SHP77 treated with DMSO at 0.1 percent for 48 hours (cell line): Measurements from ENCODE around the gene DDX42.
"Not testable (repeated sequence)": the region's sequence is repeated elsewhere in the genome, so short reads cannot be mapped to it uniquely, and the experiment has no call there.

Experiments
- DNase-seq: peaks from one replicate; lab custom pipeline; 2025; lab: John Stamatoyannopoulos, UW

DDX42 gene

DNA sequence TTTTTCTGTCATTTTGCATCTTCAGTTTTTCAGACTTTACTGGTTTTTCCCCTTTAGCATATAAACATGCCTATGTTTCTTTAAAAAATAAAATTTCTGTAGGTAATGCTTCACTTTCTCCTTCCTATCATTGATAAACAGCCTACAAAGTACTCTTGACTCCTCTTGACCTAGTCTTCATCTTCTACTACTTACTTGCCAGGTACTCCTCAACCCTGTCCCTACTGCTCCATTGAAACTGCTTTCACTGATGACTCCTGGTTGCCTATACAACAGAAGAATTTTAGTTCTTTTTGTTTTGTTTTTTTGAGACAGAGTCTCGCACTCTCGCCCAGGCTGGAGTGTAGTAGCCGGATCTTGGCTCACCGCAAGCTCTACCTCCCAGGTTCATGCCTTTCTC, 7.0 kb downstream of the DDX42 start:
- no peak for DNase-seq

- no peak for DNase-seq
These were observed 9.6 kb downstream of the DDX42 start for GRCh38 chr17:63783522-63783921.

DNA sequence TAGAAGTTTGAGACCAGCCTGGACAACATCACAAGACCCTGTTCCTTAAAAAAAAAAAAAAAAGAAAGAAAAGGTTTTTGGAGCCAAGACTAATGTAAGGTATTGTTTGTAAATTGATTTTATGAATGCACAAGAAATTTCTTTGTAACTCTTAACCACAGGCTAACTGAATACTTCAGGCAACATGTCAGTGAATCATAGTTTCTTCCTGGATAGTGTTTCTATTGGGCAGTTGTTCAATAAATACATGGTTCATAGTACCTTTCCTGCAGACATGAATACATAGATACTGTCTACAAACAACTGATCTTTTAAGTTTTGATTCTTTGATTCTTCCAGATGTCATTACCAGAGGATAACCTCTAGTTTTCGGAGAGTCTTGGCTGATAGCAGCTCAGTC, 11.6 kb downstream of the DDX42 start:
- DNase-seq: no peak

GRCh38 chr17:63786117-63786516, 12.1 kb downstream of the DDX42 start:
- DNase-seq: no peak

DNA sequence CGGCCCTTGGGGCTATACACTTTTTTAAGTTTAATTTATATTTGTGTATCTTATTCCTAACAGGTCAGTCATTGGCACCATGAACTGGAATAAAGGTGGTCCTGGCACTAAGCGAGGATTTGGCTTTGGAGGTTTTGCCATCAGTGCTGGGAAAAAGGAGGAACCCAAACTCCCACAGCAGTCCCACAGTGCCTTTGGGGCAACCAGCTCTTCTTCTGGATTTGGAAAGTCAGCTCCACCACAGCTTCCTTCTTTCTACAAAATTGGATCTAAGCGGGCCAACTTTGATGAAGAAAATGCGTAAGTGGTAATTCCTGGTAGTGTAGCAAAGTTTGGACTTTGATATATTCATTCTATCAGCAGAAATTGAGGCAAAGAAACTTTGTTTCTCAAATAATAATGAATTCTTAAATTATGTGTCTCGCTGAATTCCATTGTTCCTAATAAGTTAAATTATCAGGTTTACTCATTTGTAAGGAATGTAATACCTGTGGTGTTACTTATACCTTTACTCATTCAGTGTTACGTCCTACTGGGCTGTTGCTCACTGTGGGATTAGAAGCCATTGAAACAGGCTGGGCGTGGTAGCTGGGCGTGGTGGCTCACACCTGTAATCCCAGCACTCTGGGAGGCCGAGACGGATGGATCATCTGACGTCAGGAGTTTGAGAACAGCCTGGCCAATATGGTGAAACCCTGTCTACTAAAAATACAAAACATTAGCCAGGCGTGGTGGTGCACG, 13.2 kb downstream of the DDX42 start:
- DNase-seq: no peak

DNA sequence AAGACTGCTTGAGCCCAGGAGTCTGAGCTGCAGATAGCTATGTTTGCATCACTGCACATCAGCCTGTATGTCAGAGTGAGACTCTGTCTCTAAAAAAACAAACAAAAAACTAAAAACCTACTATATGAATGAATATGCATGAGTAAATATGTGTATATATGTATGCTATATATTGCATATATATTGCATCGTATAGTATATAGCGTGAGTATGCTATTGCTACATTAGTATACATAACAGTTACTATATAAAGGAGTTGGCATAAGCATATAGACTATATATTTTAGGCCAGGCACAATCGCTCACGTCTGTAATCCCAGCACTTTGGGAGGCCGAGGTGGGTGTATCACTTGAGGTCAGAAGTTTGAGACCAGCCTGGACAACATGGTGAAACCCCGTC, 16.1 kb downstream of the DDX42 start:
- DNase-seq: no peak

DNA sequence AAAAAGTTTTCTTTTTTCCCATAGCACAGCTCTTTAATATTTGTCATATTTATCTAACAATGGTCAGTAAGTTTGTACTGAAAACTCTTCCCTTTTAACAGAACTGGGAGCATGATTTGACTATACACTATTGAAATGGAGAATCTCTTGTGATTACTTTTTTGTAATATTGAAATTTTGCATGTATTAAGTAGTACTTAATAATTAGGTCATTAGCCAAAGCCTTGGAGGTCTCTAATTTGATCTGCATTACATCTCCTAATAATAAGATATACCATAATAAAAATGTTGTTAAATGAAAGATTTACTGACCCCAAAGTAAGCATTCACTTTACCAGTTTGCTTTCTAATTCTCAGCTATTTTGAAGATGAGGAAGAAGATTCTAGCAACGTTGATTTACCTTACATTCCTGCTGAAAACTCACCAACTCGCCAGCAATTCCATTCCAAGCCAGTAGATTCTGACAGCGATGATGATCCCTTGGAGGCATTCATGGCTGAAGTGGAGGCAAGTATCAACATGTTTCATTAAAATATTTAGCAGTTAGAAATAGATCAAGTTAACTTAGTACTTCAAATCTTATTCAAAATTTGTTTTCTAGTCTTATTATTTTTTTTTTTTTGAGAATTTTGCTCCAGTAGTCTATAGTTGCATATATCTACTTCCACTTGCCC, 18.2 kb downstream of the DDX42 start:
- no peak for DNase-seq

- not testable (repeated sequence) for DNase-seq
These were observed 22.4 kb downstream of the DDX42 start for GRCh38 chr17:63796375-63796774.

DNA sequence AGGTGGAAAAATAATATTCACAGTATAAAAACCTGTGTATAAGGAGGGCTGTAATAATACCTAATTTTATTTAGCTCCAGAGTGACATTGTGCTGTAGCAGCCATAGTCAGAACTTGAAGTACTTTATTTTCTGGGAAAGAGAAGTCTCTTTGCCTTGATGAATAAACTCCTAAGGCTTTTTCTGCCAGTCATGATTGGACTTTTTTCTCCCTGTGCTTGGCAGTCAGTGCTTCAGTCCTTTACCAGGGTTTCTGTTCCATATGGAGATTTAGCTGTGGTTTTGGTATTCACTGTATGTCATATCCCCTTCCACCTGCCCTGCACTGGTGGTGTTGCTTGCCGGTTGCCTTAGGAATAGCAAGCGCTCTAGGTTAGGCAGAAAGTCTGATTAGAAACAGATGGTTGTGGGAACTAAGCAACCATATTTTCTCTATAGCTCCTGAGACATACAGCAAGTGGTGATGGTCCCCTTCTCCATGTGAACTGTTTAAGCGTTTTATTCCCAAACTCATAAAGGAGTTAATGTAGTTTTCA, 24.7 kb downstream of the DDX42 start:
- no peak for DNase-seq

- no peak for DNase-seq
These were observed 26.8 kb downstream of the DDX42 start for GRCh38 chr17:63800783-63801182.

- DNase-seq: no peak
These were observed 30.4 kb downstream of the DDX42 start for GRCh38 chr17:63804328-63804727.

GRCh38 chr17:63805591-63805990, 31.6 kb downstream of the DDX42 start:
- no peak for DNase-seq

DNA sequence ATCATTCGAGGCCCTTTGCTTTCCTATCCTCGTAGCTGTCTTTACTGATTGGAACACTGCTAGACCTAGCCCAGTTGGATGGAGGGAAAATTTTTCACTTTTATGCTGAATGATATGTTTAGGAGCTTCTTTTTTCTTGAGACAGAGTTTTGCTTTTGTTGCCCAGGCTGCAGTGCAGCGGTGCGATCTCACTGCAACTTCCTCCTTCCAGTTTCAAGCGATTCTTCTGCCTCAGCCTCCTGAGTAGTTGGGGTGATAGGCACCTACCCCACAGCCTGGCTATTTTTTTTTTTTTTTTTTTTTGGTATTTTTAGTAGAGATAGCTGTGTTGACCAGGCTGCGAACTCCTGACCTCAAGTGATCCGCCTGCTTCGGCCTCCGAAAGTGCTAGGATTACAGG, 36.0 kb downstream of the DDX42 start:
- DNase-seq: no peak

DNA sequence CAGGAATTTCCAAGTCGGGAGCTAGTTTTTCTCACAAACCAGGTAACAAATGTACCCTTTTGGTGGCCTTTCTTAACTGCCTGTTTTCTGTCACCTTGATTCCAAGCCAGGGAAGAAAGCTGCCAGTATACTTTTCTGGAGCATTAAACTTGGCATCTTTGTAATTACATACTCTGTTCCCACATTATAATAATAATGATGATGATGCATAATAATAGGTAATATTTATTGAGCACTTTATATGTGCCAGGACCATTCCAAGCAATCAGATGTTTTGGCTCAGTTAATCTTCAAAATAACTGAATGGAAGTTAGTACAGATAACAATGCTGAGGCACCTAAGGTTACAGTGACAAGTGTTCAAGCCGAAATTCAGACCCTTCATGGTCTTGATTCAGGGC, 42.2 kb downstream of the DDX42 start:
- no peak for DNase-seq

- DNase-seq: no peak
These were observed 42.7 kb downstream of the DDX42 start for GRCh38 chr17:63816669-63817068.

DNA sequence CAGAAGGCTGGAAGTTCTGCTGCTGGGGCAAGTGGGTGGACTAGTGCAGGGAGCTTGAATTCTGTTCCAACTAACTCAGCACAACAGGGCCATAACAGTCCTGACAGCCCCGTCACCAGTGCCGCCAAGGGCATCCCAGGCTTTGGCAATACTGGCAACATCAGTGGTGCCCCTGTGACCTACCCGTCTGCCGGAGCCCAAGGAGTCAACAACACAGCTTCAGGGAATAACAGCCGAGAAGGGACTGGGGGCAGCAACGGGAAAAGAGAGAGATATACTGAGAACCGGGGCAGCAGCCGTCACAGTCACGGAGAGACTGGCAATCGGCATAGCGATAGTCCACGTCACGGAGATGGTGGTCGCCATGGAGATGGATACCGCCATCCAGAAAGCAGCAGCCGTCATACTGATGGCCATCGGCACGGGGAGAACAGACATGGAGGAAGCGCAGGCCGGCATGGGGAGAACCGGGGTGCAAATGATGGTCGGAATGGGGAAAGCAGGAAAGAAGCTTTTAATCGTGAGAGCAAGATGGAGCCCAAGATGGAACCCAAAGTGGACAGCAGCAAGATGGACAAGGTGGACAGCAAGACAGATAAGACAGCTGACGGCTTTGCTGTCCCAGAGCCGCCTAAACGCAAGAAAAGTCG, 43.9 kb downstream of the DDX42 start:
- DNase-seq: no peak

GRCh38 chr17:63819131-63819530, 45.2 kb downstream of the DDX42 start:
- DNase-seq: no peak

DNA sequence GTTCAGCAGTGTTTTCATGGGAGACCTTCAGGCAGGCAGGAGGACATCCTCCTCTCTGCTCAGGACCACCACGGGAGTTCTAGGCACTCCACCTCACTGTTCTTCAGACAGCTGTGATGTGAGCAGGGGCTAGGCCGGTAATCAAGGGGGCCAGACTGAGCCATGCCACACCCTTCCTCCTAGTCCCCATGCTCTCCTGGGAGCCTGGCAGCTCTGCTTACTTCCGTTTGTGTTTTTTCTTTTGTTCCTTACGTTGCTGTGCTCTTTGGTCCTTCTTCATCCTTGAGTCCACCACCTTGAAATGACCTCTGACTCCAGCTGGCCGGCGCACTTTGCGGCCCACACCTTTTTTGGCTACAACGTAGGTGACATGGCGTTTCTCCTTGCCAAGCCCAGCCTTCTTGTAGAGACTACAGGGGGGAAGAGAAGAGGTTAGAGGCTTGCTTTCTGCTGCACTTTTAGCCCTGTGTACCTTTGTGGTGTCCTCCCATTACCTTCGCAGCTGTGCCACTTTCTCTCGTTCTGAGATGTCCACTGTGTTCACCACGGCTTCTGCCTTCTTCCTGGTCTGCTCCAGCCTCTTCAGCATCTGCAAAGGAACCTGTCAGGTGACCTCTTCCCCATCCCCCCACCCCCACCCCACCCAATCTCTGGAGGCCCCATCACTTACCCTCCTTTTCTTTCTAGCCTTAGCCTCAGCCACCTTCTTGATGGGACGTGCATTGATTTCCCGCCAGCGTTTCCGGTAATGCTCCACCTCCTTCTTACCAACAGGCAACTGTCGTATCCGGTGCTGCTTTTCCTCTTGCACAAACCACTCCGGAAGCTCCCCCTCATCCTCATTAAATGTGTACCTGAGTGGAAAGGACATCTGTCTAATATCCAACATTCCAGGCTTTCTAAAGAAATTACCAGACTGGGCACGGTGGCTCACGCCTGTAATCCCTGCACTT, 45.9 kb downstream of the DDX42 start:
- no peak for DNase-seq

DNA sequence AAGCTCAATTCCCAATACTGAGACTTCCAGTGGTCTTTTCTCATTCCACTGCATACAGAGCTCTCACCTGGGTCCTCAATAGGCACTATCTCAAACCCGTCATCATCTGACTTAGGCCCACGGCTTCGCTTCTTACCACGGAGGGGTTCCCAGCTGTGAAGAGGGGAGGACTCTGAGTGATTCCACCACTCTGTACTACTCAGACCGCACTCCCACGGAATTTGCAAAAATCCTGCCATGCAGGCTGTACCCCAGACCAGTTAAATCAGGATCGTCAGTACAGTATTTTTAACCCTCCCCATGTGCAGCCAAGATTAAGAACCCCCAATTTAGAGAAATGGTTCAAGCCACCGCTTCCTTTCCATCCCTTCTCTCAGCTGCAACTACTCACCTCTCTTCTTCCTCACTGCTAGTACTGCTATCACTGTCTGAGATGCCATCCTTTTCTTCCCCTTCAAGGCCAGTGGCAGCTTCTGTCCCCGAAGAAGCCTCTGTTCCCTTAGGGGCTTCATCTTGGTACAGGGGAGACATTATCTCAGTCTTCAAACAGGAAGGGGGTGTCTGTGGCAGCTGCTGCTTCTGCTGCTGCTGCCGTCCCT, 47.1 kb downstream of the DDX42 start:
- no peak for DNase-seq

DNA sequence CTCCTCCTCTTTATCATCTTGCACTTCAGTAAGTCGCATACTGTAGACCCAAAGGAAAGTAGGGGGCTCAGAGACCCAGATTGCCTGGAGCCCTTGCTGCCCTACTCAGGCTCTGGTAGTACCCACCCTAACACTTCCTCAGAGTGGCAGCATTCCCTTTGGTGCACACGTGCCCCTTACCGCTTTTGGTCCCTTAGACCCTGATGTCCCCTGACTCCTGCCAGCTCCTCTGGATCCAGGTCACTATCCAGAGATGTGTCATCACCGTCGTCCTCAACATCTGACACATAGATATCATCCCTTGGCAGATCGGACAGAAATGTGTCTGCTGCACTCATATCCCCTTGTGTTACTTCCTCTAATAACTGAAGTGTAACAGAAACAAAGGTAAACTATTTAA, 47.8 kb downstream of the DDX42 start:
- DNase-seq: no peak

- DNase-seq: no peak
These were observed 48.6 kb downstream of the DDX42 start for GRCh38 chr17:63822537-63822936.
